ENCODE measurements around the gene ANTKMT.
"Not testable (repeated sequence)": the region's sequence is repeated elsewhere in the genome, so short reads cannot be mapped to it uniquely, and the experiment has no call there.

- TF ChIP-seq EP300, CTCF, POLR2A (IDR thresholded peaks at IDR 0.05): not testable (repeated sequence)
Observed at GRCh38 chr16:691242-691641, 29.7 kb upstream of the ANTKMT start.
